WI38 (cell line): Measurements from ENCODE around the gene TSHZ1.
"Not testable (repeated sequence)": the region's sequence is repeated elsewhere in the genome, so short reads cannot be mapped to it uniquely, and the experiment has no call there.

ENCODE experiments used
- H3K4me3 ChIP-seq: 2 replicates; pipeline ENCODE4 v1.5.1; 2011; ENCODE audit warnings: low read depth, mild to moderate bottlenecking, control low read depth, low read length
- CTCF ChIP-seq: IDR thresholded peaks from 2 replicates; pipeline ENCODE4 v1.5.1; 2012; ENCODE audit warnings: low read depth, mild to moderate bottlenecking, control low read depth, low read length

The TSHZ1 gene

GRCh38 chr18:75183973-75184493, 26.6 kb upstream of the TSHZ1 start:
- no peak for TF ChIP-seq CTCF
- no peak overlapping the region for H3K4me3 ChIP-seq

- H3K4me3 ChIP-seq, result no peak overlapping the region
- TF ChIP-seq CTCF, result no peak
These were observed 25.1 kb upstream of the TSHZ1 start for GRCh38 chr18:75185460-75185859.

GRCh38 chr18:75187702-75188101, 22.9 kb upstream of the TSHZ1 start:
- not testable (repeated sequence) for H3K4me3 ChIP-seq

- TF ChIP-seq CTCF, result no peak
- no peak overlapping the region for H3K4me3 ChIP-seq
These were observed 20.9 kb upstream of the TSHZ1 start for GRCh38 chr18:75189696-75190095.

GRCh38 chr18:75192899-75193298, 17.7 kb upstream of the TSHZ1 start:
- TF ChIP-seq CTCF, result no peak
- H3K4me3 ChIP-seq, result no peak overlapping the region

- TF ChIP-seq CTCF, result no peak
- no peak overlapping the region for H3K4me3 ChIP-seq
These were observed 12.6 kb upstream of the TSHZ1 start for GRCh38 chr18:75198036-75198435.

- no peak for TF ChIP-seq CTCF
- no peak overlapping the region for H3K4me3 ChIP-seq
These were observed 11.3 kb upstream of the TSHZ1 start for GRCh38 chr18:75199327-75199726.

- TF ChIP-seq CTCF, result no peak
- no peak overlapping the region for H3K4me3 ChIP-seq
These were observed 10.5 kb upstream of the TSHZ1 start for GRCh38 chr18:75200071-75200470.
